Measurements from ENCODE around the gene CLN6. TPM values are rescaled to one million over a fixed set of nuclear protein-coding genes. Genes with fewer than 3 reads are reported as not detected.

CLN6 gene
- total and polyA plus RNA-seq, 10 donors, result 9.8 to 38.6 (median 27.1) TPM

- 75 to 91% (median 86%) methylated on average over 4 of the region's 4 CpGs for WGBS, 5 donors
- H3K27me3 ChIP-seq (replicated peaks in 1 of 7), result peaks cover 0 to 17% (median 3%) of the 10 kb centered on the region in 7 donors
- H3K4me3 ChIP-seq, result no peak overlapping the region
- H3K4me1 ChIP-seq, result no peaks in the 10 kb centered on the region
- intact Hi-C loops (cut with DNase I; ENCODE audit: low total_unique reads), result no loop called here
- DNase-seq, result no peak
- no peak for TF ChIP-seq POLR2A (IDR thresholded peaks at IDR 0.05)
- no peak for TF ChIP-seq CTCF (IDR thresholded peaks at IDR 0.05 in 8 of 11, conservative IDR thresholded peaks at IDR 0.05 in 3 of 11)
- no peak for TF ChIP-seq POLR2AphosphoS5 (IDR thresholded peaks at IDR 0.05)
- no peaks in the 10 kb centered on the region for H3K9me3 ChIP-seq
- H3K27ac ChIP-seq, result no peak overlapping the region
- H3K36me3 ChIP-seq, result no peaks in the 10 kb centered on the region
These were observed 35.6 kb upstream of the CLN6 start for GRCh38 chr15:68265081-68265480.

GRCh38 chr15:68264282-68264681 lies 34.8 kb upstream of the CLN6 start:
- DNase-seq, result no peak
- WGBS, 5 donors, result 60 to 84% (median 80%) methylated on average over 2 of the region's 2 CpGs
- intact Hi-C loops (cut with DNase I; ENCODE audit: low total_unique reads), result no loop called here
- no peaks in the 10 kb centered on the region for H3K36me3 ChIP-seq
- H3K9me3 ChIP-seq, result no peaks in the 10 kb centered on the region
- no peak overlapping the region for H3K27ac ChIP-seq
- TF ChIP-seq POLR2AphosphoS5 (IDR thresholded peaks at IDR 0.05) (no peak), POLR2A (IDR thresholded peaks at IDR 0.05) (no peak), CTCF (IDR thresholded peaks at IDR 0.05 in 8 of 11, conservative IDR thresholded peaks at IDR 0.05 in 3 of 11) (no peak)
- no peaks in the 10 kb centered on the region for H3K4me1 ChIP-seq
- peaks cover 0 to 17% (median 3%) of the 10 kb centered on the region in 7 donors for H3K27me3 ChIP-seq (replicated peaks in 1 of 7)
- no peak overlapping the region for H3K4me3 ChIP-seq

- no peak overlapping the region for H3K4me3 ChIP-seq
- no peak for TF ChIP-seq POLR2AphosphoS5 (IDR thresholded peaks at IDR 0.05)
- TF ChIP-seq POLR2A (IDR thresholded peaks at IDR 0.05), result no peak
- TF ChIP-seq CTCF (IDR thresholded peaks at IDR 0.05 in 8 of 11, conservative IDR thresholded peaks at IDR 0.05 in 3 of 11), result no peak
- WGBS, 5 donors, result 65 to 78% (median 77%) methylated on average over 5 of the region's 5 CpGs
- H3K9me3 ChIP-seq, result no peaks in the 10 kb centered on the region
- intact Hi-C loops (cut with DNase I; ENCODE audit: low total_unique reads), result no loop called here
- no peaks in the 10 kb centered on the region for H3K36me3 ChIP-seq
- DNase-seq, result no peak
- no peaks in the 10 kb centered on the region for H3K4me1 ChIP-seq
- no peak overlapping the region for H3K27ac ChIP-seq
- H3K27me3 ChIP-seq (replicated peaks in 1 of 7), result peaks cover 0 to 17% (median 3%) of the 10 kb centered on the region in 7 donors
These were observed 33.2 kb upstream of the CLN6 start for GRCh38 chr15:68262514-68263356.

GRCh38 chr15:68261980-68262379 lies 32.5 kb upstream of the CLN6 start:
- DNase-seq, result no peak
- H3K4me1 ChIP-seq, result peaks cover 0 to 6% (median 6%) of the 10 kb centered on the region in 6 donors
- H3K27me3 ChIP-seq (replicated peaks in 1 of 7), result peaks cover 0 to 23% (median 3%) of the 10 kb centered on the region in 7 donors
- no peak overlapping the region for H3K4me3 ChIP-seq
- H3K9me3 ChIP-seq, result no peaks in the 10 kb centered on the region
- 92 to 96% (median 95%) methylated on average over 3 of the region's 3 CpGs for WGBS, 5 donors
- no peak for TF ChIP-seq POLR2A (IDR thresholded peaks at IDR 0.05)
- no peak for TF ChIP-seq POLR2AphosphoS5 (IDR thresholded peaks at IDR 0.05)
- no peak for TF ChIP-seq CTCF (IDR thresholded peaks at IDR 0.05 in 8 of 11, conservative IDR thresholded peaks at IDR 0.05 in 3 of 11)
- intact Hi-C loops (cut with DNase I; ENCODE audit: low total_unique reads), result no loop called here
- H3K36me3 ChIP-seq, result no peaks in the 10 kb centered on the region
- no peak overlapping the region for H3K27ac ChIP-seq

All from spleen (tissue), 11 donors.